Hepatocyte (in vitro differentiated cells): ENCODE results near the gene DRAXIN.

ENCODE experiments used
- CTCF ChIP-seq: fragments of 200-600 bp; sonication (generic); IDR thresholded peaks from 2 replicates; pipeline ENCODE4 v1.5.1; 2016; ENCODE audit warnings: antibody characterized with exemption, mild to moderate bottlenecking; ENCODE audit not compliant: poor library complexity
- EZH2 ChIP-seq: fragments of 200-600 bp; sonication (generic); IDR thresholded peaks from 2 replicates; pipeline ENCODE4 v1.6.1; 2016; ENCODE audit warnings: antibody characterized with exemption, mild to moderate bottlenecking, borderline replicate concordance
- EZH2phosphoT487 ChIP-seq: fragments of 200-600 bp; sonication (generic); IDR thresholded peaks from one replicate; pipeline ENCODE4 v1.6.1; 2018; ENCODE audit warnings: antibody characterized with exemption, mild to moderate bottlenecking, low read depth, moderate library complexity; ENCODE audit not compliant: unreplicated experiment, severe bottlenecking

GRCh38 chr1:11738783-11739182, 47.3 kb downstream of the DRAXIN start:
- TF ChIP-seq CTCF: no peak
- TF ChIP-seq EZH2phosphoT487: no peak
- TF ChIP-seq EZH2: no peak
